Left colon (tissue), 2 donors: ENCODE data around the gene FSTL4. TPM values are rescaled to one million over a fixed set of nuclear protein-coding genes. Genes with fewer than 3 reads are reported as not detected.
"Not testable (repeated sequence)": the region's sequence is repeated elsewhere in the genome, so short reads cannot be mapped to it uniquely, and the experiment has no call there.

Experiments
- ATAC-seq: fragments of 200-7000 bp; cut with Tn5 transposase; one replicate; pipeline ENCODE4 v1.9.1; 2020; ENCODE audit warnings: mild to moderate bottlenecking, moderate library complexity
- DNase-seq, 2 donors: peaks; one replicate each; pipeline ENCODE4 v3.0.0-alpha.2; 2020
- intact Hi-C, 2 donors: fragments of 100-400 bp; cut with DNase I in 1 of 2; cut with micrococcal nuclease in 1 of 2; formaldehyde crosslinking; loops; one replicate each; pipeline versions ENCODE4 v1.11.2 to v1.14.0; 2022; cut with DNase I, micrococcal nuclease
- total RNA-seq, 2 donors: library from RNA; stranded (reverse); fragmentation: NEBNext Ultra II Directional; extraction: Animal tissue kit (Norgen Biotek cat#: 25700); gene quantifications; one replicate each; pipeline ENCODE4 v1.2.1, GENCODE V29; 2021
- donor health status: DM: no; HTN: no; CAD: no.
- donor health status: DM: yes; HTN: yes; CAD: no.

FSTL4 gene
- total RNA-seq, 2 donors from 2014 or later = 0.34 to 0.39 TPM

DNA sequence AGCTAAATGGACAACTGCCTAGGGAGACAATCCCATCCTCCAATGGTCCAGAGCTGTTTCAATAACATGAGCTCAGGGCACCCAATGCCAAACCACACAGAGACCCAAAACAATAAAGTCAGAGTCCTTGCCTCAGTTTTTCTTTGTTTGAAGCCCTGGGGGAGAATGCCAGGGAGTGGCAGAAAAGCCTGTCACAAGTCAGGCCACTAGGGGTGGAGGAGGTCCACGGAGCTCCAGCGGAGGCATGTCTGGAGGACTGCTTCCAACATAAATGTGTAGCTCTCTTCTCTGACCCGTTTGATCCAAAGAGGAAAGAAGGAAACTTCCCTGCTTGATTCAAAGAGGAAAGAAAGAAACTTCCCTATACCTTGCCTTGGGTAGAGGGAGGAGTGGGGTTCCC is 385.3 kb downstream of the FSTL4 start:
- no peak for DNase-seq
- no peak for ATAC-seq
- intact Hi-C loops = no loop called here

DNA sequence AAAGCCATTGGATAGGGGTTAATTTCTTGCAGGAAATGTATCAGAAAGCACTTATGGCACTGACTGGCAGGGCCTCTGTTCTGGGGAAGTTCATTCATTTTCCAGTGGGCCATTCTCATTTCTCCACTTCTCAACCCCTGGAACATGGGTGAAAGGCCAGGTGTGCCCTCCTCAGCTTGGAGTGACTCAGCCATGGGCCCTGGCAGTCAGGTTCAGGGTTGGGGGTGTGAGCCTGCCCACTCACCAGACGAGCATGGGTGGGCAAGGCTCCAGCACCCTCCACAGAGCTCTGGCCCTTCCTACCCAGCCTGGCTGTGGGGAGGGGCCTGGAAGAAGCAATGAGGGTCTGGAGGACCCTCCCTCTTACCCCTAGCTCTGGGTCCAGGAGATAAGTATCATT is 386.2 kb downstream of the FSTL4 start:
- ATAC-seq = peak; percentile 21
- no peak for DNase-seq
- intact Hi-C loops = no loop called here

DNA sequence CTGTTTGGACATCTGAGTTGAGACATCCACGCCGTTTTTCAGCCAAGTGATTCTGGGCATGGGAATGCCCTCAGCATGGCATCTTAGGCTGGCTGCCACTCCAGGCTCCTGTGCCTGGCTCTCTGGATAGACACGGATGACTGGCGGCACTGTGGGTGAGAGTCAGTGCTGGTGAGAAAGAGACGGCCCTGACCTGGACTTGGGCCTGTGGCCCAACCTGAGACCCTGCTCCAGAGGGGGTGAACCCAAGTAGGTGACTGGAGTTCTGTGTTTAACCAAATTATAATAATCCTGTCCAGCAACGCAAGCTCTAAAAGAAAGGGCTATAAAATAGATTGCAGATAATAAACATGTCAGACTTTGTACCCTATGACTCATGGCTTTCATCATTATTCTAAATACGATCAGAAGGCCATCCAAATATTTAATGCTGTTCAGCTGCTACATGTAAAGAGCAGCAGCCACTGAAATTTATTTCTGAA is 386.6 kb downstream of the FSTL4 start:
- ATAC-seq (peak; percentile 94), DNase-seq (peak; percentile 29 to 35)
- intact Hi-C loops = no loop called here

DNA sequence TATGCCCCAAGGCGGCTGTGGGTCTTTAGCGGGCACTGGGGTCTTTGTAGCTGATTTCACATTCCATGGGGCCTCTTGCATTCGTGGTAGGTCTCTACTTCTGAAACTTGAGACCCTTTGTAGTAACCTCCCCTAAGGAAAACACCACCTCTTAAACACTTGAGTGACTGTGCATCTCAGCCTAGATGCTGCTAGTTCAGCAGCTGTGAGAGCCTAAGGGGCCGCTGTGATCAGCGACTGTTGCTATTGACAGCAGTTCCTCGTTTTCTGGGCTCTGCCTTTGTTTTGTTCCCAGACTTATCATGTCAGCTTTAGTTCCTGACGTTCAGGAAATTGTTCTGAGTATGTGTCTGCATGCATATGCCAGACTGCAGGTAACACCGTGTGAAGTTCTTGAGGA is 389.4 kb downstream of the FSTL4 start:
- intact Hi-C loops = no loop called here
- ATAC-seq (no peak), DNase-seq (no peak)

DNA sequence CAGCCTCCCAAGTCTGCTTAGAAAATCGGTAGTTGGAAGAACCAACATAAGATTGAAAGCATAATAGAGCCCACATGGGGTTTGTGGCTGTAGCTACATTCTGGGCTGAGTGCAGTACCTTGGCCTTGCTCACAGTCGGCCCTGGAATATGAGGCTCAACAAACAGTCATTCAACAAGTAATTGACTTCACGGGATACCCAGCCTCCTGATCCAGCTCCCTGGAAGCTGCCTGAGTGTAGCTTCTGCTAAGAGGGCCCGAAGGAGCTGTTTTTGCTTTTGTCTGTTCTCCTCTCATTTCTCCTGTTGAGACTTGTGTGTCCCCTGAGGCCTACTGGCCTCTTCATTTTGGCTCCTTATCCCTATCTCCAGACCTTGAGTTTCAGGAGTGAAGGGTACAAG is 389.8 kb downstream of the FSTL4 start:
- ATAC-seq (no peak), DNase-seq (no peak)
- intact Hi-C loops = no loop called here

DNA sequence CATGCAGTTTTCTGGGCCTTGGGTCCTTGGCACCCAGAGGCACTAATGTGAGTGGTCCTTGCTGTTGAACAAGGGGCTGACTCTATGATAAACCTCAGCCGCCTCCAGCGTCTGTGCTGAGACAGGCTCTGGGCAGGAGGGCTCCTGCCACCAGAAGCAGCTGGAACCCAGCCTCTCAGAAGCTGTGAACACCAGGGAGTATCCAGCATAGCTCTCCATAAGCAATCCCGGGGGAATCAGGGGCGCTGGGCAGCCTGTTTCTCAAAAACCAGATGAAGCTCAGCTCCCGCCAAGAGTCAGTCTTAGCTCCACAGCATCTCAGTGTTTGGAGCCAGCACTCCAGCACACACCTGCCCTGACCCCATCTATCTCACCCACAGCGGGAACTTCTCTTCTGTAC is 390.3 kb downstream of the FSTL4 start:
- DNase-seq (no peak), ATAC-seq (no peak)
- intact Hi-C loops = no loop called here

DNA sequence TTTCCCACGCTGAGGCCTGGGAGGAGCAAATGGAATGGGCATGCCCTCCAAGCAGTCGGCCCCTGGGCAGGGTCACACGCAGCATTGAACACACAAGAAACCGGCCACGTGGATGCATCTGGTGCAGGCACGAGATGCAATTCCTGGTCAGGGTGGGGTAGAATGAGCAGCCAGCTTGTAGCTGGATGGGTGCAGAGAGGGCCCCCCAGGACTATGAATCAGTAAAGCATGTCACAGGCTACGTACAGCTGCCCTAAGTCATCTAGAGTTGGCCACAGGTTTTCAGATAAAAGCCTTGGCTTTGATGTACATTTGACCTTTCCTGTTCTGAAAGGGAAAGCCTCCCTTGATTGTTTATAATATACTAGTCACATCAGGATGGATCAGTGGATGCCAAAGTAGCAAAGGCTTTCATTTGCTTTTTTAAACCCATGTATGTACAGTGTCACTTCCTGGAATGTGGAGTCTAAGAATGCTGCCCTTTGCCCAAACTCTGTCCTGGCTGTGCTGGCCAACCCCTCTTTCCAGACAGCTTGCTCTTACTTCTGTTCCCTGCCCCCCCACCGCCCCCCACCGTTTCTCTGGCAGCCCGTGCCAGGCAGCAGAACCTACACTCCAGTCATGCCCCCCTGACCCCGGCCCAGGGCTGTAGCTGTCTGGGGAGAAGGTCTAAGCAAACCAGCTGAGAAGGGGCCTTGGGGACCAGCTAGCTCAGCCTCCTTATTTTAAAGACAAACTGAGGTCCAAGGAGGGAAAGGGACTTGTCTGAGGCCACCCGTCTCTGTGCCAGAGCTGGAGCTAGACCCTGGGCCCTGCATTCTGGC is 391.3 kb downstream of the FSTL4 start:
- intact Hi-C loops = no loop called here
- ATAC-seq (no peak), DNase-seq (no peak)

DNA sequence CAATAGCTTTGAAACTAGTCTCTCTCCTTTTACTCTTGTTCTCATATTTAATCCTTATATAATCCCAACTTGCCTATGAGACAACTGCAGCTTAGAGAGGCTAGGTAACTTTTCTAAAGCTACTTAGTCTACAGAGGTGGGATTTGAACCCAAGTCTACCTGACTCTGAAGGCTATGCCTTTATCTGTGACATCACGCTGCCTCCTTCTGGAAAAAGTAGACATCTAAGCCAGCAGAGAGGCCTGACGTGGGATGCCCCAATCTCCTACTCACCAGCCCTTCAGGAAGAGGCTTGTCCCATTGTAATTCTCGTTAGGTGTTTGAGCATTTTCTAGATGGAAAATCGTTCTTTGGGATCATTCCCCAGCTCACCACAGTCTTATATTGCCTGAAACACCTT is 393.0 kb downstream of the FSTL4 start:
- DNase-seq (no peak), ATAC-seq (no peak)
- intact Hi-C loops = no loop called here

DNA sequence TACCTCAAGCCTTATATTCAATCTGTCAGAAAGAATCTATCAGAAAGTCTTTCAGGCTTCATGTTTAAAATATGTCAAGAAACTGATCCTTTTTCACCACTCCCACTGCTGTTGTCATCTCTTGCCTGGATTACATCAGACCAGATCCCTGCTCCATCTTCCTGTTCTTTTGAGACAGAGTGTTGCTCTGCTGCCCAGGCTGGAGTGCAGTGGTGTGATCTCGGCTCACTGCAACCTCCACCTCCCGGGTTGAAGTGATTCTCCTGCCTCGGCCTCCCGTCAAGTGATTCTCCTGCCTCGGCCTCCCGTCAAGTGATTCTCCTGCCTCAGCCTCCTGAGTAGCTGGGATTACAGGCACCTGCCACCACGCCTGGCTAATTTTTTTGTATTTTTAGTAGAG is 396.2 kb downstream of the FSTL4 start:
- intact Hi-C loops, DNase-seq: not testable (repeated sequence)

DNA sequence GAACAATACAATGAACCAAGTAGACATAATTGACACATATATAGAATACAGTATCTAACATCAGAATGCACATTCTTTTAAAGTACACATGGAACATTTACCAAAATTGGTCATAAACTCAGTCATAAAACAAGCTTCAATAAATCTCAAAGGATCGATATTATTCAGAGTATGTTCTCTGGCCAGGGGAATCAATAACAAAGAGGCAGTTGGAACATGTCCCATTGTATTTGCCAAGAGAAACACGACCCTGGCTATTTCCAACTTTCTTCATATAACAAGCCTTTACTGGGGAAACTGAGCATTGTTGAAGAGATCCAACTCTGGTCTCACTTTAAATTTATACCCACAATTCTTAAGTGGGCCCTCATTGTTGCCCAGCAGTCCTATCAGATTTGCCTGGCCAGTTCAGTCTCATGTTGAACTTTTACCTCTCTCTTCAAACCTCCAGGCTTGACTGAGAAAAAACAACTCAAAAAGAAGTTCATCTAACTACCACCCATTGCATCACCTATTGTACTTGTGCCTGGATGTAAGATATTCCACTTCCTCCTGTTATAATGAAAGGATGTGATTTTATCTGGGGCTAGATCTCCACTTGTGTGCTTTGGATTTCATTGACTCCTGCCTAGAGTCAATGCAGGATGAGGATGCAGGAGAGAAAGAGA is 398.1 kb downstream of the FSTL4 start:
- ATAC-seq (no peak), DNase-seq (no peak)
- intact Hi-C loops = no loop called here

More for the DNA sequence above, 396.2 kb downstream of the FSTL4 start:
- ATAC-seq = not testable (repeated sequence)

DNA sequence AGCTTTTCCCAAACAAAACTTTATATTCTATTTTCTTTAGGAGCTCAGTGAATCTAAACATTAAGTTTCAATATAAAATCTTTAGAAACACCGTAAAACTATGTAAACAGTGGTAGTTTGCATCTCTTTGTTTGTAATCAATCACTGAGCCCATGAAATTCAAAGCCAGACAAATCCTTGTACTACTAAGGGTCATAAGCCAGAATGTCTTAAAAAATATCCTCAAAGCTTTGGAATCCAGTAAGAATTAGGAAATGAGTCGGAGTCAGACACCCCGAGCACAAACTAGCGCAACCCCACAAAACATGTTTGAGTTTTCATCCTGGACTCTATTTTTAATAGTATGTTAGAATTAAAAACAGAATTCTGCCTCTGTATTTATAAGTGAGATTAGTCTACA is 406.7 kb downstream of the FSTL4 start:
- ATAC-seq (no peak), DNase-seq (no peak)
- intact Hi-C loops = no loop called here

DNA sequence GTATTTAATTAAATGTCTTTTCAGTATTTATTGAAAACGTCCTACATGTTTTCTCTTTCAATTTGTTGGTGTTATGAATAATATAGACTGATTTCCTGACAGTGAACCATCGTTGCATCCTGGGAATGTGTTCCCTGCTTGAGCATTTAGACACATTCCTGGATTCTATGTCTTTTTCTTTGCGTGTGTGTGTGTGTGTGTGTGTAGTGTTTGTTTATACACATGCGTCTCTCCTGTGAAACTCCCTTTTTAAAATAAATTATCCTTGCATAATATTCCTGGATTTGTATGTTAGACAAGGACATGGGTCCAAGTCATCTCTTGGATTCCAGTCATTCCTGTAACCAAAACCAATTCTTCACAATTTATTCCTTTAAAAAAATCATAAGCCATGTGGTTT is 407.1 kb downstream of the FSTL4 start:
- intact Hi-C loops = no loop called here
- DNase-seq = no peak
- no peak for ATAC-seq

DNA sequence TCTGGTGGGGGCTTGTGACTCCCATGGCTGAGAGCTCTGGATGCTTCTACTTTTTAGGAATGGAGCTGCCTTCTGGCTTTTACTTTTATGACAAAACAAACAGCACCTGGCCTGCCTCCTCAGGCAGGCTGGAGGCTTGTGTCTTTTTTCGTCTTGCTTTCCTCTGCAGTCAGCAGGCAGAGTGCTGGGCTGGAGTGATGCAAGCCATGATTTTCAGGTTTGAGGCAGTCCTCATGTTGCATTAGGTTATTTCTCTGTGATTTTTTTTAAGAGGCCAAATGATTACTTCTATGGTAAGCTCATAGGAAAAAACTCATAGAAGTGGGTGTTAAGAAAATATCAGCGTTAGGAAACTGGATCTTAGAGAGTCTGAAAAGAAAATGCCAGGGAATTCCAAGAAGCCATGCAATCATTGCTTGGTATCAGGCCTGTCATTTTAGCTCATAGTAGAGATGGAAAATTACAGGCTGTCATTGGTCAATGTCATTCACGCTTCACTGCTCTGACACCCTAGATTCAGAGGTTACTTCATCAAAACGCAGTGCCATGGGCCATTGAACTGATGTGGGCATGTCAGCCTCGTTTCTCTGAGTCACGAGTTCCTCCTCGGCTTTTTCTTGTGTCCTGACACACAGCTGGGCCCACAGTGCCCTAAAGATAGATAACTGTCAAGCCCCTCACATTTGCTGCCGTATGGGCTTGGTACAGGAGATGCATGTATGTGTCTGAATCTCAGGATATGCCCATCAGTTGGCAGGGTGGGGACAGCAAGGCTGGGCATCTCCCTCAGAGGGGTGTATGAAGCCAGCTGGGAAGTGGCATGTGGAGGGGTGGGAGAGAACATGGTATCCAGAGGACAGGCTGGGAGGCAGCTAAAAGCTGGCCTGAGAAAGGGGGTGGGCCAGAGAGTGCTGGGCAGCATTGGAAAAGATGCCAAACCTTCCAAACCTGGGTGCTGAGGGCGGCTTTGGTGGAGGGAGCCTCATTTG is 408.7 kb downstream of the FSTL4 start:
- DNase-seq = no peak
- ATAC-seq = no peak
- intact Hi-C loops = no loop called here

DNA sequence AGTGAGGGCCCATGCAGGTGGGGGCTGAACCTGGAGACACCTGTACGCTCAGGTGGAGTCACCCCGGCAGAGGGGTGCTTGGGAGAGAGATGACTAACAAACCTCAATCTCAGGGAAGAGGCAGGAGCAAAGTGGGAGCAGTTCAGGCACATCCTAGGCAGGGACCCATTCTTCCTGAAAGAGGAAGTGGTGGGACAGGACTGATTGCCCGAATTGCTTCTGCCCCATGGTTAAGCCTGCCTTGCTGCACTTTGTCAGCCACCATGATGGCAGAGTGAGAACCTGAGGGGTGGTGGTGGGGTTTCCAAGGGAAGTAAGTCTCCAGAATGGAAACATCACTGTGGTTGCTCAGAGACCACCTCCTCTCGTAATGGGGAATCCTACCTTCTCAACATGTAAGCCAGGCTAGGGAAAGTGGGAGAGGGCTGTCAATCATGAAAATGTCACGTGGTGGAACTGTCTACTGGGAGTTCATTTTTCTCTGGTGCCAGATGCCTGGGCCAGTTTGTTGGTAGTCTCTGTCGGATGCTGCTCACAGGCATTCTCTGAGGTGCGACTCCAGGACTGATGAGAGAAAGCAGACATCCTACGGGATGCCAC is 410.2 kb downstream of the FSTL4 start:
- DNase-seq = no peak
- intact Hi-C loops = no loop called here
- no peak for ATAC-seq

DNA sequence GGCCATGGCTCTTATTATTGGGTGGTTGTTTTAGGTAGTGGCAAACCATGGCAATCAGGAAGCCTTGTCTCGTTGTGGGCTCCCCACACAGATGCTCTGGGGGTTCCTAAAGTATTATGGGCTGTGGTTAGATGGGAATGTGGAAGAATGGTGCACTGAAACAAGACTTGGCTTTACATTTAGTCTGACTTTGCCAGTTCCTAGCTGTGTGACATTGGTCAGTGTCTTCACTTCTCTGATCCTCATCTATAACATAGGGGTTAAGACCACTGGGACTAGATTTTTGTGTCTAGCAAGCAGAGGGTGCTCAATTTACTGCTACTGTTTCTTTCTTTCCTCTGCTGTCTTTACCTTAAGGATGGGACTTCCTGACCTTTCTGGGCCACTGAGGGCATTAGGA is 411.0 kb downstream of the FSTL4 start:
- no peak for DNase-seq
- no peak for ATAC-seq
- intact Hi-C loops = no loop called here

DNA sequence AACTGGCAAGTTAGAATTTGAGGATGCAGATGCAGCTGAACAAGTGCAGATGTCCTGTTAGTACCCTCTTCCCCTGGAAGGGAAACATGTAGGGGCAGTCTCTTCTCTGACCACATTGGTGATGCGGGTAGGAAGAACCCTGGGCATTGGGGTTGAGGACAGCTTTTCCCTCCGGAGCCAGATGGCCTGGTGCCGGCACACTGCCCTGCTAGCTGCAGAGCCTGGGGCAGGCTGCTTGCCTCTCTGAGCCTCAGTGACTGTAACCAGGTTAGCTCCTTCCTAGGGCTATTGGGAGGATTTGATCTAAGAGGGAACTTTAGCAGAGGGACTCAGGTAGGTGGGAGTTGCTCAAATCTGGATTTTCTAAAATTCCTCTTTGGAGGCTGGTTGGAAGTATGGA is 412.1 kb downstream of the FSTL4 start:
- intact Hi-C loops = no loop called here

DNA sequence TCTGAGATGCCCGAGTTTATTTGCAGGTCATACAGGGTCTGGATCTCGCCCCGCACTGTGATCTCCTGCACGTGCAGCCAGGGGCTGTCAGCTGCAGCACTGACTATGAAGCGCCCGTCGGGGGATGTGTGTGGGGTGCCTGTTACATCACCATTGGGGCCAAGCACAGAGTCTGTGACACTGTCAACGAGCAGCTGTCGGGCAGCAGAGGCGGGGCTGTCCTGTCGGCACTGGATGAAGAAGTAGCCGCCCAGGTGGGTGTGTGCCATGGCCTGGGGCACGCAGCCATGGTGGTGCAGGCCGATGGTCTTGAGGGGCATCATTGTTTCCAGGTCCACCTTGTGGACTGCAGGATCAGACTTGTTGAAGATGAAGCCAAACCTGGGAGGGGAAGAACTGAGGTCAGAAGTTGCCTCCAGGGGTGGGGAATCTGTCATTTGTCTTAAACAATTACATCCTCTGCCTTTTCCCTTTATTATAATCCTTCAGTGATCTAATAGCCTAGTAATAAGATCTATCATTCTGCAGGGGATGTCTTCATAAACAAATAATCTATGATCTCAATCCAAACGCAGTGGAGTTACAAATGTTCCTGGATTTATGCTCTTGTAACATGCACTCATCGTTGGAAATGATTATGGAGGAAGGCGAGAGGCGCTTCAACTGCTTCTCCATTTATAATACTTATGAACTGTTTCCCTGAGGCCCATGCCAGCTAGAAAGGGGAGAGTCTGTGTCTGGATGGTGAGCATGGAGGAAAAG is 412.7 kb downstream of the FSTL4 start:
- intact Hi-C loops = no loop called here
- ATAC-seq = no peak
- DNase-seq = no peak

More for the DNA sequence above, 412.1 kb downstream of the FSTL4 start:
- DNase-seq (no peak), ATAC-seq (no peak)

DNA sequence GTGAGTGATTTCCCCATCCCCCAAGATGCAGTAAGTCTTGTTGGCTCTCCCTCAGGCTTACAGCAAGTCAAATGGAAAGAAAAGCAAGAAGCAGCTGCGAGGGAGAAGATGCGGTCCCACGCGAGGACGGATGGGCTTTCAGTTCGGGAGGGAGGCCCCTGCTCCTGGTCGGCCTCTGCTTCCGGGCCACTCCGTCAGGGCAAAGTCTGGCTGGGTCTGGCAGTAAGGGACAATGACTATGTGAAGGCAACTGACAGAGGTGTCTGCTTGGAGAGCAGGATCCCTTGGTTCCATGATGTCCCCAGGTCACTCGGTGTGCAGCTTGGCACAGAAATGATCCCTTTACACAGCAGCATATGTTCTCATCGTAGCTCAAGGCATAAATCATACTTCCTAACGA is 413.8 kb downstream of the FSTL4 start:
- ATAC-seq = no peak
- DNase-seq = no peak
- intact Hi-C loops = no loop called here
